H1 (cell line): ENCODE data around the gene TMEM117. TPM values are rescaled to one million over a fixed set of nuclear protein-coding genes. Genes with fewer than 3 reads are reported as not detected.

Source experiments
- CTCF ChIA-PET: fragments of 300-600 bp; sonication (Branson Sonifier 250); formaldehyde crosslinking; loops from one replicate; lab custom pipeline; 2021; ENCODE audit not compliant: partially characterized antibody; lab: Charles Lee
- POLR2A ChIA-PET: fragments of 300-600 bp; sonication (Branson Sonifier 250); formaldehyde crosslinking; loops from one replicate; lab custom pipeline; 2021; ENCODE audit warnings: inconsistent platforms; ENCODE audit not compliant: partially characterized antibody; lab: Charles Lee
- DNase-seq, 2 experiments: peaks; one replicate each; pipeline versions ENCODE4 v3.0.0 to v3.0.0-alpha.2; 2010 to 2022; ENCODE audit warnings: low spot score in 2 of 2, low read depth in 1 of 2, mixed read lengths in 1 of 2
- FAIRE-seq: peaks from 2 replicates; lab custom pipeline; 2011; peaks lifted over from hg19 to GRCh38; lab: Jason Lieb, UNC
- H2AFZ ChIP-seq: 2 replicates; pipeline ENCODE4 v1.8.1; 2012; ENCODE audit warnings: low read length, inconsistent platforms
- H2AK5ac ChIP-seq: 2 replicates; pipeline ENCODE4 v1.6.1; 2013; ENCODE audit warnings: low read depth, low read length
- H2BK120ac ChIP-seq: replicated peaks from 2 replicates; pipeline ENCODE3; 2013; ENCODE audit warnings: low read depth, low read length, inconsistent platforms
- H2BK12ac ChIP-seq: 2 replicates; pipeline ENCODE4 v1.6.1; 2013; ENCODE audit warnings: low read depth, low read length
- H2BK15ac ChIP-seq: 2 replicates; pipeline ENCODE4 v1.6.1; 2013; ENCODE audit warnings: low read length
- H2BK20ac ChIP-seq: 2 replicates; pipeline ENCODE4 v1.6.1; 2013; ENCODE audit warnings: low read length
- H2BK5ac ChIP-seq: 2 replicates; pipeline ENCODE4 v1.6.1; 2013; ENCODE audit warnings: low read depth, low read length
- H3K14ac ChIP-seq: 2 replicates; pipeline ENCODE4 v1.6.1; 2013; ENCODE audit warnings: inconsistent platforms; ENCODE audit not compliant: insufficient read length
- H3K18ac ChIP-seq: 2 replicates; pipeline ENCODE4 v1.6.1; 2013; ENCODE audit warnings: low read length; ENCODE audit errors: extremely low read depth
- H3K23ac ChIP-seq: 2 replicates; pipeline ENCODE4 v1.6.1; 2013; ENCODE audit warnings: inconsistent platforms; ENCODE audit not compliant: insufficient read length
- H3K23me2 ChIP-seq: 2 replicates; pipeline ENCODE4 v1.6.1; 2013; ENCODE audit warnings: low read depth, low read length
- H3K27ac ChIP-seq: 2 replicates; pipeline ENCODE4 v1.6.1; 2011; ENCODE audit warnings: low read depth, low read length, inconsistent platforms
- H3K27me3 ChIP-seq, 4 experiments: replicated peaks in 1 of 4; 1 replicate in 1 of 4; 2 replicates in 3 of 4; pipeline versions ENCODE4 v1.6.1 to v1.8.1; 2011 to 2013; ENCODE audit warnings: low read length in 3 of 4, mild to moderate bottlenecking in 3 of 4, inconsistent platforms in 2 of 4, mixed read lengths in 2 of 4, moderate library complexity in 1 of 4; ENCODE audit not compliant: control insufficient read depth in 3 of 4, insufficient read depth in 3 of 4; ENCODE audit errors: extremely low read depth in 1 of 4
- H3K36me3 ChIP-seq, 4 experiments: 2 replicates each; pipeline versions ENCODE4 v1.6.1 to v1.8.1; 2011 to 2013; ENCODE audit warnings: mild to moderate bottlenecking in 4 of 4, low read length in 3 of 4, moderate library complexity in 2 of 4, control low read depth in 1 of 4, inconsistent platforms in 1 of 4; ENCODE audit not compliant: insufficient read depth in 4 of 4, control insufficient read depth in 2 of 4
- H3K4ac ChIP-seq: replicated peaks from 2 replicates; pipeline ENCODE3; 2013; ENCODE audit warnings: low read length, low read depth, mixed read lengths, inconsistent platforms; ENCODE audit not compliant: insufficient read length
- H3K4me1 ChIP-seq, 4 experiments: replicated peaks in 1 of 4; 1 replicate in 1 of 4; 2 replicates in 3 of 4; pipeline versions ENCODE4 v1.6.1 to v1.8.1; 2011 to 2013; ENCODE audit warnings: low read length in 3 of 4, inconsistent platforms in 2 of 4, mixed read lengths in 1 of 4; ENCODE audit not compliant: insufficient read depth in 4 of 4, control insufficient read depth in 3 of 4
- H3K4me2 ChIP-seq, 2 experiments: 2 replicates each; pipeline versions ENCODE4 v1.6.1 to v1.8.1; 2011 to 2013; ENCODE audit warnings: low read depth in 2 of 2, low read length in 2 of 2, control low read depth in 1 of 2, inconsistent platforms in 1 of 2, mild to moderate bottlenecking in 1 of 2; ENCODE audit not compliant: insufficient read depth in 1 of 2
- H3K4me3 ChIP-seq, 4 experiments: fragments of 200-600, 300-600 bp in 1 of 4; sonication (generic), shearing (Covaris generic), sonication (Bioruptor Twin) in 1 of 4; 2 replicates each; pipeline versions ENCODE4 v1.5.1 to v1.8.1; 2011 to 2016; ENCODE audit warnings: low read length in 4 of 4, low read depth in 3 of 4, control low read depth in 2 of 4, inconsistent platforms in 2 of 4, mild to moderate bottlenecking in 2 of 4, mixed read lengths in 1 of 4, moderate library complexity in 1 of 4; ENCODE audit not compliant: insufficient read depth in 2 of 4; ENCODE audit errors: extremely low read depth in 1 of 4
- H3K56ac ChIP-seq: replicated peaks from 2 replicates; pipeline ENCODE3; 2013; ENCODE audit warnings: low read depth, mild to moderate bottlenecking, mixed read lengths, low read length, inconsistent platforms; ENCODE audit not compliant: insufficient read length
- H3K79me1 ChIP-seq: 2 replicates; pipeline ENCODE4 v1.6.1; 2013; ENCODE audit warnings: low read depth, low read length, control low read depth
- H3K79me2 ChIP-seq, 2 experiments: 2 replicates each; pipeline versions ENCODE4 v1.6.1 to v1.8.1; 2012 to 2013; ENCODE audit warnings: low read length in 2 of 2, mild to moderate bottlenecking in 2 of 2, inconsistent platforms in 1 of 2; ENCODE audit not compliant: insufficient read depth in 2 of 2, control insufficient read depth in 1 of 2
- H3K9ac ChIP-seq, 4 experiments: replicated peaks in 1 of 4; 1 replicate in 1 of 4; 2 replicates in 3 of 4; pipeline versions ENCODE4 v1.6.1 to v1.8.1; 2011 to 2013; ENCODE audit warnings: low read depth in 3 of 4, low read length in 3 of 4, control low read depth in 2 of 4, mild to moderate bottlenecking in 2 of 4, moderate library complexity in 2 of 4, inconsistent platforms in 1 of 4; ENCODE audit errors: extremely low read depth in 1 of 4
- H3K9me3 ChIP-seq, 2 experiments: 2 replicates each; pipeline versions ENCODE4 v1.6.1 to v1.8.1; 2012 to 2013; ENCODE audit warnings: mild to moderate bottlenecking in 2 of 2, moderate library complexity in 2 of 2, control low read depth in 1 of 2, inconsistent platforms in 1 of 2, low read depth in 1 of 2, low read length in 1 of 2, mixed read lengths in 1 of 2; ENCODE audit not compliant: insufficient read depth in 2 of 2
- H4K20me1 ChIP-seq, 2 experiments: replicated peaks in 1 of 2; 2 replicates each; pipeline versions ENCODE3 to v1.8.1; 2011 to 2013; ENCODE audit warnings: inconsistent platforms in 2 of 2, low read length in 2 of 2, mild to moderate bottlenecking in 1 of 2; ENCODE audit not compliant: insufficient read depth in 2 of 2, control insufficient read depth in 1 of 2
- H4K5ac ChIP-seq: 2 replicates; pipeline ENCODE4 v1.6.1; 2013; ENCODE audit warnings: low read length, low read depth, mixed read lengths, inconsistent platforms; ENCODE audit not compliant: insufficient read length
- H4K8ac ChIP-seq: 2 replicates; pipeline ENCODE4 v1.8.0; 2013; ENCODE audit warnings: mild to moderate bottlenecking, moderate library complexity, low read length, inconsistent platforms; ENCODE audit not compliant: insufficient read depth; ENCODE audit errors: extremely low read depth
- H4K91ac ChIP-seq: replicated peaks from 2 replicates; pipeline ENCODE3; 2013; ENCODE audit warnings: low read length, mixed read lengths, inconsistent platforms; ENCODE audit not compliant: insufficient read length
- CBX5 ChIP-seq: fragments of 300-800, 300-1000 bp; sonication (generic); IDR thresholded peaks from 2 replicates; pipeline ENCODE4 v1.7.1; 2016; ENCODE audit warnings: antibody characterized with exemption, low read length, low read depth
- CHD1 ChIP-seq: IDR thresholded peaks from 2 replicates; pipeline ENCODE4 v1.6.1; 2012; ENCODE audit warnings: low read depth, low read length, improper control_type of control experiment
- CREB1 ChIP-seq: IDR thresholded peaks from 2 replicates; pipeline ENCODE4 v1.6.1; 2012; ENCODE audit warnings: inconsistent platforms
- EGR1 ChIP-seq: IDR thresholded peaks from 2 replicates; pipeline ENCODE4 v1.6.1; 2011; ENCODE audit warnings: low read depth, low read length, borderline replicate concordance
- FOSL1 ChIP-seq: IDR thresholded peaks from 2 replicates; pipeline ENCODE4 v1.6.1; 2011; ENCODE audit warnings: mild to moderate bottlenecking, low read depth, low read length, moderate library complexity; ENCODE audit not compliant: insufficient read depth
- GTF2F1 ChIP-seq: IDR thresholded peaks from 2 replicates; pipeline ENCODE4 v1.6.1; 2012; ENCODE audit warnings: low read depth, low read length, improper control_type of control experiment, borderline replicate concordance
- HDAC2 ChIP-seq, 2 experiments: fragments of 300-600 bp in 1 of 2; sonication (generic) in 1 of 2; IDR thresholded peaks; 2 replicates each; pipeline ENCODE4 v1.6.1; 2011 to 2012; ENCODE audit warnings: low read depth in 2 of 2, low read length in 2 of 2, mild to moderate bottlenecking in 2 of 2, moderate library complexity in 2 of 2, borderline replicate concordance in 1 of 2, inconsistent platforms in 1 of 2
- HDAC6 ChIP-seq: IDR thresholded peaks from one replicate; pipeline ENCODE4 v1.7.1; 2012; ENCODE audit warnings: low read depth, mild to moderate bottlenecking, inconsistent platforms, low read length, moderate library complexity
- MAFK ChIP-seq: IDR thresholded peaks from 2 replicates; pipeline ENCODE4 v1.6.1; 2012; ENCODE audit warnings: low read depth, mild to moderate bottlenecking, improper control_type of control experiment, low read length
- NRF1 ChIP-seq: IDR thresholded peaks from 2 replicates; pipeline ENCODE4 v1.6.1; 2011; ENCODE audit warnings: mild to moderate bottlenecking, low read depth, low read length, improper control_type of control experiment
- POLR2A ChIP-seq, 2 experiments: IDR thresholded peaks; 1 replicate in 1 of 2; 2 replicates in 1 of 2; pipeline ENCODE4 v1.6.1; 2011; ENCODE audit warnings: low read depth in 2 of 2, low read length in 2 of 2, mild to moderate bottlenecking in 2 of 2; ENCODE audit errors: control extremely low read depth in 1 of 2
- POU5F1 ChIP-seq: IDR thresholded peaks from 2 replicates; pipeline ENCODE4 v1.6.1; 2011; ENCODE audit warnings: low read depth, mild to moderate bottlenecking, low read length, moderate library complexity
- TBP ChIP-seq: IDR thresholded peaks from 2 replicates; pipeline ENCODE4 v1.6.1; 2011; ENCODE audit warnings: low read depth, low read length, improper control_type of control experiment
- WGBS, 2 experiments: shearing (Covaris generic) in 1 of 2; methylation state at CpG; one replicate each; pipeline versions ENCODE4 v1.1.6 to v1.1.7; 2013 to 2015; ENCODE audit warnings: low lambda C conversion rate in 2 of 2, mixed read lengths in 2 of 2, inconsistent platforms in 1 of 2, low coverage in 1 of 2, missing lambda C conversion rate in 1 of 2; ENCODE audit not compliant: insufficient replicate concordance in 2 of 2, insufficient coverage in 1 of 2, insufficient read length in 1 of 2; ENCODE audit errors: extremely low coverage in 1 of 2, missing lambda C conversion rate in 1 of 2; 5-methylcytosine and 5-hydroxymethylcytosine counted together
- polyA plus RNA-seq, 7 experiments: library from polyadenylated mRNA; depleted of rRNA in 3 of 7; stranded (reverse) in 5 of 7; unstranded in 2 of 7; fragments of >200 nt in 5 of 7; fragments of 200-250 nt in 2 of 7; gene quantifications; 1 replicate in 5 of 7; 2 replicates in 1 of 7; 4 replicates in 1 of 7; pipeline versions ENCODE4 v1.2.1 to v1.2.3, GENCODE V29; 2011 to 2013; ENCODE audit warnings: missing spikeins in 2 of 7, mixed read lengths in 2 of 7
- total RNA-seq: library from RNA; stranded (reverse); fragmentation: NEBNext Ultra II Directional; extraction: Animal tissue kit (Norgen Biotek cat#: 25700); gene quantifications from 2 replicates; pipeline ENCODE4 v1.2.1, GENCODE V29; 2021
- TF ChIP-seq, protein P1 (sequence below): IDR thresholded peaks from 2 replicates; pipeline ENCODE4 v1.6.1; 2011; ENCODE audit warnings: low read depth, mild to moderate bottlenecking, low read length; ENCODE audit not compliant: insufficient read depth

Gene TMEM117
- total and polyA plus RNA-seq, 2 of the 8 experiments (the other 6 are each of a cell fraction or from before 2014, with no cell fraction given) = 0.80 to 1.4 TPM

DNA sequence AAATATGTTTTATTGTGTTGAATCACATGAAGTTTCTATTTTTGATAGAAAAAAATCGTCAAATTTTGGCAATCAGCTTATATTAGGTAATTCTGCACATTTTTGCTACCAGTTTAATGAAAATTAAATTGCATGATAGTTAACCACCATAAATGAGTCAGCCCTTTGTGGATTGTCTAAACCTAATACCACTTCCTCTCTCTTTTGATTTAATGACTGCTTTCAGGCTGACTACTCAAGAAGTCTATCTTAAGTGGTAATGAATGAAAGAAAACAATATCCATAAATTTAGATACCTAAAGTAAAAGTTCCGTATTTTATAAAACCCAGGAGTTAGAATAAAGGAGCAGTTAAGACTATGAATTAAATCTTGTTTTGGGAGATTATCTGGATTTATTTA, 450.5 kb downstream of the TMEM117 start:
- no peak overlapping the region for H3K4me2 ChIP-seq
- no peak overlapping the region for H2BK120ac ChIP-seq
- H3K4me3 ChIP-seq = no peak overlapping the region
- no peak overlapping the region for H2AFZ ChIP-seq
- H3K27me3 ChIP-seq = no peaks in the 10 kb centered on the region
- ChIA-PET POLR2A (no interaction called here), CTCF (no interaction called here)
- no peaks in the 10 kb centered on the region for H3K23me2 ChIP-seq
- H3K9me3 ChIP-seq = no peaks in the 10 kb centered on the region
- no peak overlapping the region for H2AK5ac ChIP-seq
- no peak overlapping the region for H2BK20ac ChIP-seq
- H2BK12ac ChIP-seq = no peak overlapping the region
- FAIRE-seq = no peak
- no peak overlapping the region for H3K27ac ChIP-seq
- no peak overlapping the region for H2BK15ac ChIP-seq
- no peak overlapping the region for H3K4ac ChIP-seq
- H4K91ac ChIP-seq = no peak overlapping the region
- H4K5ac ChIP-seq = no peak overlapping the region
- H3K56ac ChIP-seq = no peak overlapping the region
- H3K23ac ChIP-seq = no peak overlapping the region
- no peaks in the 10 kb centered on the region for H3K79me1 ChIP-seq
- H3K9ac ChIP-seq = no peak overlapping the region
- H3K4me1 ChIP-seq = no peaks in the 10 kb centered on the region
- no peak overlapping the region for H3K14ac ChIP-seq
- no peak overlapping the region for H3K18ac ChIP-seq
- H3K79me2 ChIP-seq = no peaks in the 10 kb centered on the region
- H4K20me1 ChIP-seq = no peaks in the 10 kb centered on the region
- H4K8ac ChIP-seq = no peak overlapping the region
- DNase-seq = no peak
- H2BK5ac ChIP-seq = no peak overlapping the region
- WGBS, 2 experiments = 82% methylated on average over 2 of the region's 2 CpGs; no CpG with 5 or more reads in 1 of the 2 experiments
- H3K36me3 ChIP-seq = no peaks in the 10 kb centered on the region
- TF ChIP-seq CBX5 (no peak), TBP (no peak), POU5F1 (no peak), POLR2A (IDR thresholded peaks at IDR 0.05; ENCODE audit: control extremely low read depth in 1 of 2, low read depth in 2 of 2, low read length in 2 of 2) (no peak), MAFK (no peak), CREB1 (no peak), CHD1 (no peak), FOSL1 (no peak), EGR1 (no peak), NRF1 (no peak), HDAC2 (IDR thresholded peaks at IDR 0.05; ENCODE audit: borderline replicate concordance in 1 of 2, low read depth in 2 of 2, low read length in 2 of 2) (no peak), HDAC6 (no peak), GTF2F1 (no peak)
- TF ChIP-seq, protein P1, sequence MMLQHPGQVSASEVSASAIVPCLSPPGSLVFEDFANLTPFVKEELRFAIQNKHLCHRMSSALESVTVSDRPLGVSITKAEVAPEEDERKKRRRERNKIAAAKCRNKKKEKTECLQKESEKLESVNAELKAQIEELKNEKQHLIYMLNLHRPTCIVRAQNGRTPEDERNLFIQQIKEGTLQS = no peak
